ENCODE data around the gene EVX2. TPM values are rescaled to one million over a fixed set of nuclear protein-coding genes. Genes with fewer than 3 reads are reported as not detected.

Gene EVX2
- polyA plus RNA-seq, 4 donors = 0.05 TPM; not detected in 3

GRCh38 chr2:176071330-176072291, 12.2 kb downstream of the EVX2 start:
- DNase-seq (ENCODE audit: low read depth in 4 of 4, low spot score in 2 of 4) = no peak

GRCh38 chr2:176068419-176068832, 15.3 kb downstream of the EVX2 start:
- DNase-seq (ENCODE audit: low read depth in 4 of 4, low spot score in 2 of 4) = no peak

- DNase-seq (ENCODE audit: low read depth in 4 of 4, low spot score in 2 of 4) = no peak
These were observed 16.0 kb downstream of the EVX2 start for GRCh38 chr2:176067589-176068418.

GRCh38 chr2:176066645-176067588, 16.8 kb downstream of the EVX2 start:
- DNase-seq (ENCODE audit: low read depth in 4 of 4, low spot score in 2 of 4) = no peak

- no peak for DNase-seq (ENCODE audit: low read depth in 4 of 4, low spot score in 2 of 4)
These were observed 19.8 kb downstream of the EVX2 start for GRCh38 chr2:176063958-176064357.

- DNase-seq (ENCODE audit: low read depth in 4 of 4, low spot score in 2 of 4) = no peak
These were observed 27.4 kb downstream of the EVX2 start for GRCh38 chr2:176056406-176056805.

GRCh38 chr2:176039375-176039774, 44.4 kb downstream of the EVX2 start:
- DNase-seq (ENCODE audit: low read depth in 4 of 4, low spot score in 2 of 4) = no peak

DNA sequence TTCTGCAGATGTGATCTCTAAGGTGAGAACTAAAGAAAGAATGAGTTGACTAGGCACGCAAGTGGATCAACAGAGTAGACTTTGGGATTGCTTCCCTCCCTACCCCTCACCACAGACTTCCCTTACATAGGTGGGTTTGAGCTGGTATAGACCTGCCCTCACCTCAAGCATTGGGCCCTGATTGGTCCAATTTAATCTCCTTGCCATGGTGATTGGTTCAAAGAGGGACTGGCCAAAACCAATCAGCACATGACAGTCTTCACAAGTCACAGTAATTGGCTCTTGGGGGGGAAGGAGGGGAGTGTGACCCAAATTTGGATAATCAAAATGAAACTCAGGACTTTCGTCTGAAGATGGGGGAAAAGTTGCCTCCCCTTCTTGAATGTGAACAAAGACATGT, 45.1 kb downstream of the EVX2 start:
- DNase-seq (ENCODE audit: low read depth in 4 of 4, low spot score in 2 of 4) = no peak

GRCh38 chr2:176035013-176035691, 48.6 kb downstream of the EVX2 start:
- DNase-seq (ENCODE audit: low read depth in 4 of 4, low spot score in 2 of 4) = no peak

DNA sequence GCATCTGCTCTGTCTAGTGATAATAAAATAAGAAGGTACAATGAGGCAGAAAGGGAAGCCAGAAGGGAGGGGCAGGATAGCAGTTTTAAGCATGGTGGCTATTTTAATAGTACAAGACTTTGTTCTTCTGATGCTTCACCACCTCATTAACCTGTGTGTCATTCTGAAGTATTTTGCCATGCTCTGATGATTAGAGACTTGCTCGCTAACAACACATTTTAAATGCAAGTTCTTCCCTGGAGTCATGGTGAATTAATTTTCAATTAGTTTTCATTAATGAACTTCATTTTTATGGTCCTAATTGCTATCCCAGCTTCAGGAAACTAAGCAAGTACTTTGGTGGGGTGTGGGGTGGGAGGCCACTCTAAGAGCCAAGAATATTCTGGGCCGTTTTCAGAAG, 56.0 kb downstream of the EVX2 start:
- no peak for DNase-seq (ENCODE audit: low read depth in 4 of 4, low spot score in 2 of 4)

Other genes starting within 250 kb of the EVX2 start
- 10 to 100 TPM; 22.4 to 28.4 (median 25.9) TPM for gene LNPK, start 81.7 kb downstream of the EVX2 start, polyA plus RNA-seq (ENCODE audit: insufficient read length in 4 of 4)
- under 1 TPM in 3 of 4 donors, not detected in 1; 0.09 to 0.65 (median 0.24) TPM for gene HOXD13, start 8.8 kb upstream of the EVX2 start, polyA plus RNA-seq (ENCODE audit: insufficient read length in 4 of 4)
- under 1 TPM; 0.27 to 0.79 (median 0.35) TPM for gene HOXD12, start 15.8 kb upstream of the EVX2 start, polyA plus RNA-seq (ENCODE audit: insufficient read length in 4 of 4)
- 10 to 100 TPM; 46.0 to 89.2 (median 64.9) TPM for gene HOXD11, start 23.3 kb upstream of the EVX2 start, polyA plus RNA-seq (ENCODE audit: insufficient read length in 4 of 4)
- gene HOXD10, start 32.8 kb upstream of the EVX2 start, polyA plus RNA-seq (ENCODE audit: insufficient read length in 4 of 4) = 100 to 1,000 TPM; 132 to 203 (median 164) TPM
- 100 to 1,000 TPM in 1 of 4 donors, 10 to 100 TPM in 3; 58.5 to 104 (median 89.0) TPM for gene HOXD9, start 38.8 kb upstream of the EVX2 start, polyA plus RNA-seq (ENCODE audit: insufficient read length in 4 of 4)
- 100 to 1,000 TPM; 169 to 217 (median 195) TPM for gene HOXD8, start 45.7 kb upstream of the EVX2 start, polyA plus RNA-seq (ENCODE audit: insufficient read length in 4 of 4)
- gene HOXD4, start 67.6 kb upstream of the EVX2 start, polyA plus RNA-seq (ENCODE audit: insufficient read length in 4 of 4) = 10 to 100 TPM; 31.2 to 73.9 (median 56.7) TPM
- gene HOXD3, start 73.3 kb upstream of the EVX2 start, polyA plus RNA-seq (ENCODE audit: insufficient read length in 4 of 4) = 10 to 100 TPM; 21.7 to 30.9 (median 30.3) TPM
- gene HOXD1, start 104.7 kb upstream of the EVX2 start, polyA plus RNA-seq (ENCODE audit: insufficient read length in 4 of 4) = 10 to 100 TPM in 1 of 4 donors, 1 to 10 TPM in 3; 9.2 to 14.6 (median 9.6) TPM
- gene MTX2, start 185.5 kb upstream of the EVX2 start, polyA plus RNA-seq (ENCODE audit: insufficient read length in 4 of 4) = 100 to 1,000 TPM in 1 of 4 donors, 10 to 100 TPM in 3; 81.0 to 109 (median 90.4) TPM